SK-N-SH (cell line): ENCODE measurements around the gene SEC14L5. TPM values are rescaled to one million over a fixed set of nuclear protein-coding genes. Genes with fewer than 3 reads are reported as not detected.

ENCODE experiments used
- CTCF ChIA-PET: fragments of 300-600, 350-600 bp; formaldehyde crosslinking; extraction: SDS; loops from one replicate; lab custom pipeline; 2021; lab: Yijun Ruan, JAX
- POLR2A ChIA-PET: fragments of 350-600 bp; sonication (Branson Sonifier 250); formaldehyde crosslinking; extraction: SDS; loops from one replicate; lab custom pipeline; 2020; ENCODE audit warnings: antibody characterized with exemption, inconsistent platforms; lab: Yijun Ruan, JAX
- DNase-seq: peaks from one replicate; pipeline ENCODE4 v3.0.0; 2012
- H2AFZ ChIP-seq: fragments of 200-600 bp; sonication (generic); 2 replicates; pipeline ENCODE4 v1.8.1; 2016; ENCODE audit warnings: antibody characterized with exemption, mild to moderate bottlenecking, low read depth
- H3F3A ChIP-seq: fragments of 200-600 bp; sonication (generic); replicated peaks from 2 replicates; pipeline ENCODE3; 2016; ENCODE audit warnings: antibody characterized with exemption, mild to moderate bottlenecking; ENCODE audit not compliant: insufficient read depth
- H3K27ac ChIP-seq, 2 experiments: fragments of 200-500 bp in 1 of 2; fragments of 200-600 bp in 1 of 2; sonication (Bioruptor generic) in 1 of 2; sonication (generic), shearing (Covaris generic) in 1 of 2; 2 replicates each; pipeline versions ENCODE4 v1.5.1 to v1.6.1; 2014 to 2016; ENCODE audit warnings: low read depth in 2 of 2, inconsistent platforms in 1 of 2, low read length in 1 of 2, mild to moderate bottlenecking in 1 of 2, mixed read lengths in 1 of 2
- H3K27me3 ChIP-seq: fragments of 200-600 bp; sonication (generic), shearing (Covaris generic); 2 replicates; pipeline ENCODE4 v1.6.1; 2016; ENCODE audit warnings: mixed run types; ENCODE audit not compliant: insufficient read depth
- H3K36me3 ChIP-seq, 2 experiments: fragments of 200-500 bp in 1 of 2; fragments of 200-600 bp in 1 of 2; sonication (Bioruptor generic) in 1 of 2; sonication (generic) in 1 of 2; replicated peaks in 1 of 2; 2 replicates each; pipeline versions ENCODE3 to v1.5.1; 2014 to 2016; ENCODE audit warnings: low read length in 1 of 2, mild to moderate bottlenecking in 1 of 2; ENCODE audit not compliant: insufficient read depth in 2 of 2, control insufficient read depth in 1 of 2
- H3K4me1 ChIP-seq, 2 experiments: fragments of 200-500 bp in 1 of 2; fragments of 200-600 bp in 1 of 2; sonication (Bioruptor generic) in 1 of 2; sonication (generic), shearing (Covaris generic) in 1 of 2; 2 replicates each; pipeline versions ENCODE4 v1.5.1 to v1.6.1; 2014 to 2016; ENCODE audit warnings: low read depth in 1 of 2, low read length in 1 of 2, mixed run types in 1 of 2; ENCODE audit not compliant: insufficient read depth in 2 of 2, control insufficient read depth in 1 of 2
- H3K4me2 ChIP-seq: fragments of 200-600 bp; sonication (generic), shearing (Covaris generic); 2 replicates; pipeline ENCODE4 v1.6.1; 2017; ENCODE audit warnings: mixed run types
- H3K4me3 ChIP-seq, 2 experiments: fragments of 200-500 bp in 1 of 2; fragments of 200-600 bp in 1 of 2; sonication (Bioruptor generic) in 1 of 2; sonication (generic), shearing (Covaris generic) in 1 of 2; 2 replicates each; pipeline versions ENCODE4 v1.5.1 to v1.8.1; 2014 to 2016; ENCODE audit warnings: low read depth in 2 of 2, inconsistent platforms in 1 of 2, low read length in 1 of 2, mild to moderate bottlenecking in 1 of 2, mixed read lengths in 1 of 2, moderate library complexity in 1 of 2
- H3K79me2 ChIP-seq: fragments of 200-600 bp; sonication (generic); 2 replicates; pipeline ENCODE4 v1.8.1; 2017; ENCODE audit warnings: mild to moderate bottlenecking; ENCODE audit not compliant: insufficient read depth
- H3K9ac ChIP-seq: fragments of 200-600 bp; sonication (generic); 2 replicates; pipeline ENCODE4 v1.6.1; 2017; ENCODE audit warnings: mixed run types
- H3K9me2 ChIP-seq: fragments of 200-600 bp; sonication (generic); 2 replicates; pipeline ENCODE4 v1.6.1; 2017; ENCODE audit warnings: mixed run types
- H3K9me3 ChIP-seq: fragments of 200-600 bp; sonication (generic); 2 replicates; pipeline ENCODE4 v1.6.1; 2017; ENCODE audit warnings: mixed run types, mild to moderate bottlenecking, moderate library complexity
- H4K20me1 ChIP-seq: fragments of 200-600 bp; sonication (generic); 2 replicates; pipeline ENCODE4 v1.6.1; 2017; ENCODE audit warnings: mild to moderate bottlenecking, mixed run types; ENCODE audit not compliant: insufficient read depth
- CHD2 ChIP-seq: fragments of 150-350 bp; IDR thresholded peaks from 2 replicates; pipeline ENCODE4 v1.6.1; 2018; ENCODE audit warnings: low read length; ENCODE audit not compliant: partially characterized antibody
- ELF1 ChIP-seq: IDR thresholded peaks from 2 replicates; pipeline ENCODE4 v1.4.0; 2012
- EP300 ChIP-seq, 2 experiments: IDR thresholded peaks; 2 replicates each; pipeline versions ENCODE4 v1.4.0 to v1.6.1; 2012; ENCODE audit warnings: borderline replicate concordance in 1 of 2, low read depth in 1 of 2, low read length in 1 of 2
- FOSL2 ChIP-seq: IDR thresholded peaks from 2 replicates; pipeline ENCODE4 v1.4.0; 2012; ENCODE audit warnings: low read depth, mild to moderate bottlenecking, moderate library complexity, borderline replicate concordance
- IRF3 ChIP-seq: fragments of 150-350 bp; IDR thresholded peaks from 2 replicates; pipeline ENCODE4 v1.6.1; 2016; ENCODE audit warnings: mild to moderate bottlenecking, low read depth, low read length
- JUND ChIP-seq: IDR thresholded peaks from 2 replicates; pipeline ENCODE4 v1.4.0; 2012
- MAX ChIP-seq: IDR thresholded peaks from 2 replicates; pipeline ENCODE4 v1.4.0; 2012; ENCODE audit warnings: low read depth
- MEF2A ChIP-seq: IDR thresholded peaks from 2 replicates; pipeline ENCODE4 v1.4.0; 2012; ENCODE audit warnings: low read depth, borderline replicate concordance
- NFIC ChIP-seq: IDR thresholded peaks from 2 replicates; pipeline ENCODE4 v1.4.0; 2012; ENCODE audit warnings: borderline replicate concordance
- NRF1 ChIP-seq: IDR thresholded peaks from 2 replicates; pipeline ENCODE4 v1.6.1; 2012; ENCODE audit warnings: low read depth, mild to moderate bottlenecking, low read length
- PBX3 ChIP-seq: IDR thresholded peaks from 2 replicates; pipeline ENCODE4; 2012
- POLR2AphosphoS5 ChIP-seq: IDR thresholded peaks from 2 replicates; pipeline ENCODE4 v1.6.1; 2012; ENCODE audit warnings: low read depth, low read length
- RCOR1 ChIP-seq: fragments of 150-350 bp; IDR thresholded peaks from 2 replicates; pipeline ENCODE4 v1.6.1; 2017; ENCODE audit warnings: antibody characterized with exemption, low read length
- RFX5 ChIP-seq: IDR thresholded peaks from 2 replicates; pipeline ENCODE4 v1.6.1; 2012; ENCODE audit warnings: mild to moderate bottlenecking, improper control_type of control experiment, low read length
- SIN3A ChIP-seq: IDR thresholded peaks from 2 replicates; pipeline ENCODE4 v1.6.1; 2012; ENCODE audit warnings: low read depth, mild to moderate bottlenecking, low read length, moderate library complexity, borderline replicate concordance
- SMC3 ChIP-seq: IDR thresholded peaks from 2 replicates; pipeline ENCODE4 v1.6.1; 2012; ENCODE audit warnings: low read depth, low read length, improper control_type of control experiment
- TAF1 ChIP-seq: IDR thresholded peaks from 2 replicates; pipeline ENCODE4 v1.6.1; 2012; ENCODE audit warnings: low read depth, mild to moderate bottlenecking, low read length, moderate library complexity, borderline replicate concordance
- TEAD4 ChIP-seq: IDR thresholded peaks from 2 replicates; pipeline ENCODE4 v1.4.0; 2012; ENCODE audit warnings: mild to moderate bottlenecking, borderline replicate concordance; ENCODE audit not compliant: insufficient read depth
- USF1 ChIP-seq: IDR thresholded peaks from 2 replicates; pipeline ENCODE4 v1.4.0; 2012; ENCODE audit warnings: low read depth, borderline replicate concordance
- ZBTB33 ChIP-seq: IDR thresholded peaks from 2 replicates; pipeline ENCODE4 v1.4.0; 2012; ENCODE audit warnings: low read depth, borderline replicate concordance
- WGBS: methylation state at CpG from one replicate; pipeline ENCODE4 v1.1.6; 2017; ENCODE audit warnings: low lambda C conversion rate; 5-methylcytosine and 5-hydroxymethylcytosine counted together
- polyA plus RNA-seq, 3 experiments: library from polyadenylated mRNA; depleted of rRNA; stranded (reverse); fragments of >200 nt; gene quantifications; 2 replicates each; pipeline ENCODE4 v1.2.3, GENCODE V29; 2012

The SEC14L5 gene
- polyA plus RNA-seq, 1 of the 3 experiments (the other 2 are of a cell fraction), result 0.08 TPM

GRCh38 chr16:4934591-4934990 is 23.5 kb upstream of the SEC14L5 start:
- TF ChIP-seq JUND (no peak), TAF1 (no peak), RFX5 (no peak), SMC3 (no peak), SIN3A (no peak), PBX3 (no peak), POLR2AphosphoS5 (no peak)
- TF ChIP-seq, all 33 proteins: peak for 0
- Histone ChIP-seq H3K79me2 (no peaks in the 10 kb centered on the region), H3K4me2 (no peak overlapping the region), H3K27ac (no peak overlapping the region), H3K4me3 (no peak overlapping the region), H2AFZ (no peak overlapping the region), H3K9me2 (no peaks in the 10 kb centered on the region), H3K4me1 (peaks cover 0 to 5% of the 10 kb centered on the region in 2 experiments; a peak in 1 of 4 replicates), H3F3A (no peaks in the 10 kb centered on the region), H3K27me3 (no peaks in the 10 kb centered on the region), H3K9ac (no peak overlapping the region), H4K20me1 (no peaks in the 10 kb centered on the region), H3K9me3 (no peaks in the 10 kb centered on the region), H3K36me3 (no peaks in the 10 kb centered on the region)
- POLR2A ChIA-PET, result no interaction called here
- WGBS, result 100% methylated on average over 3 of the region's 6 CpGs
- CTCF ChIA-PET, result interaction anchor here (5.0 kb wide), 1 partner anchor 22 kb away, joined by 23 read pairs; no protein-coding TSS in a partner anchor
- DNase-seq, result no peak

- Histone ChIP-seq H3K79me2 (no peaks in the 10 kb centered on the region), H3K9me2 (no peaks in the 10 kb centered on the region), H3F3A (no peaks in the 10 kb centered on the region), H3K9me3 (no peaks in the 10 kb centered on the region), H3K4me2 (peak overlapping the region; percentile 91; the same call in 1 of the 2 replicates), H3K4me3 (peak overlapping the region in 1 of 2 experiments; percentile 67; a peak in 1 of 4 replicates), H2AFZ (no peak overlapping the region), H3K4me1 (peaks cover 0 to 5% of the 10 kb centered on the region in 2 experiments; a peak in 1 of 4 replicates), H3K27ac (no peak overlapping the region), H3K9ac (no peak overlapping the region), H4K20me1 (no peaks in the 10 kb centered on the region), H3K36me3 (no peaks in the 10 kb centered on the region), H3K27me3 (no peaks in the 10 kb centered on the region)
- WGBS, result 83% methylated on average over 15 of the region's 19 CpGs
- TF ChIP-seq NRF1 (no peak), USF1 (no peak), TEAD4 (no peak), SMC3 (no peak), FOSL2 (no peak), JUND (no peak), IRF3 (no peak), ZBTB33 (no peak), RFX5 (no peak), RCOR1 (no peak), ELF1 (no peak), CHD2 (no peak), MEF2A (no peak), NFIC (no peak), SIN3A (no peak), MAX (no peak), EP300 (IDR thresholded peaks at IDR 0.05; ENCODE audit: borderline replicate concordance in 1 of 2, low read depth in 1 of 2, low read length in 1 of 2) (no peak)
- no peak for DNase-seq
- CTCF ChIA-PET, result interaction anchor here (0.7 to 5.0 kb wide), 5 partner anchors 21 to 1708 kb away, joined by 3 to 23 read pairs (median 4); no protein-coding TSS in a partner anchor
- POLR2A ChIA-PET, result no interaction called here
Measured at GRCh38 chr16:4935241-4935855, 22.8 kb upstream of the SEC14L5 start.
